GM06990 (cell line): ENCODE measurements around the gene IQSEC1.

Source experiments
- DNase-seq: peaks from one replicate; pipeline ENCODE4 v3.0.0-alpha.2; 2011; ENCODE audit not compliant: insufficient read length; ENCODE audit errors: extremely low read depth
- H3K27me3 ChIP-seq: replicated peaks from 2 replicates; pipeline ENCODE4 v1.6.0; 2011; ENCODE audit warnings: low read length; ENCODE audit not compliant: control insufficient read depth, insufficient read depth
- H3K36me3 ChIP-seq: 2 replicates; pipeline ENCODE4 v1.5.1; 2011; ENCODE audit warnings: low read length; ENCODE audit not compliant: control insufficient read depth, insufficient read depth
- H3K4me3 ChIP-seq: replicated peaks from 2 replicates; pipeline ENCODE4 v1.5.1; 2011; ENCODE audit warnings: low read depth, mild to moderate bottlenecking, control low read depth, low read length
- TF ChIP-seq, protein P1 (sequence below): IDR thresholded peaks from 2 replicates; pipeline ENCODE4 v1.5.1; 2011; ENCODE audit warnings: low read length, control low read depth, mild to moderate bottlenecking, inconsistent platforms; ENCODE audit not compliant: insufficient read depth, poor library complexity, severe bottlenecking

IQSEC1 gene

DNA sequence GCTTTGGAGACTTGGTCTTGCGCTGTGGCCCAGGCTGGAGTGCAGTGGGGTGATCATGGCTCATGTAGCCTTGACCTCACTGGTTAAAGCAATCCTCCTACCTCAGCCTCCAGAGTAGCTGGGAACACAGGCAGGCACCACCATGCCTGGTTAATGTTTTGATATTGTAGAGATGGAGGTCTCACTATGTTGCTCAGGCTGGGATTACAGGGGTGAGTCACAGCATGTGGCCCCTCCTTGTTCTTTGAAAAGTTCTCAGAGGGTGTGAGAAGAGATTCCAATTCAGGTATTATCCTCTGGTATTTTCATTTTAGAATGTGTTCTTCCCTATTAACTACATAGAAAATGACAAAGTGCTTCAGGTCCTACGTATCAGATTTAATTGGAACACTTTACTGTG, 180.0 kb downstream of the IQSEC1 start:
- Histone ChIP-seq H3K27me3 (no peaks in the 10 kb centered on the region), H3K36me3 (no peaks in the 10 kb centered on the region; the same call in 1 of the 2 replicates), H3K4me3 (no peak overlapping the region)
- no peak for DNase-seq
- TF ChIP-seq, protein P1, sequence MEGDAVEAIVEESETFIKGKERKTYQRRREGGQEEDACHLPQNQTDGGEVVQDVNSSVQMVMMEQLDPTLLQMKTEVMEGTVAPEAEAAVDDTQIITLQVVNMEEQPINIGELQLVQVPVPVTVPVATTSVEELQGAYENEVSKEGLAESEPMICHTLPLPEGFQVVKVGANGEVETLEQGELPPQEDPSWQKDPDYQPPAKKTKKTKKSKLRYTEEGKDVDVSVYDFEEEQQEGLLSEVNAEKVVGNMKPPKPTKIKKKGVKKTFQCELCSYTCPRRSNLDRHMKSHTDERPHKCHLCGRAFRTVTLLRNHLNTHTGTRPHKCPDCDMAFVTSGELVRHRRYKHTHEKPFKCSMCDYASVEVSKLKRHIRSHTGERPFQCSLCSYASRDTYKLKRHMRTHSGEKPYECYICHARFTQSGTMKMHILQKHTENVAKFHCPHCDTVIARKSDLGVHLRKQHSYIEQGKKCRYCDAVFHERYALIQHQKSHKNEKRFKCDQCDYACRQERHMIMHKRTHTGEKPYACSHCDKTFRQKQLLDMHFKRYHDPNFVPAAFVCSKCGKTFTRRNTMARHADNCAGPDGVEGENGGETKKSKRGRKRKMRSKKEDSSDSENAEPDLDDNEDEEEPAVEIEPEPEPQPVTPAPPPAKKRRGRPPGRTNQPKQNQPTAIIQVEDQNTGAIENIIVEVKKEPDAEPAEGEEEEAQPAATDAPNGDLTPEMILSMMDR, result no peak

DNA sequence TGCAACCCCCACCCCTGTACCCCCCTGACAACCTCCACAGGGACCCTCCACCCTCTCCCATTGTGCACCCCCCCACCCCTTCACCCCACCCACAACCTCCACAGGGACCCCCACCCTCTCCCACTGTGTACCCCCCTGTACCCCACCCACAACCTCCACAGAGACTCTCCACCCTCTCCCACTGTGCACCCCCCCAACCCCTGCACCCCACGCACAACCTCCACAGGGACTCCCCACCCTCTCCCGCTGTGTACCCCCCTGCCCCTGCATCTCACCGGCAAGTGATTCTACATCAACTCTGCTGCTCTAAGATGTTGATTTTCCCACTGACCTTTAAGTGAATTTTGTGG, 180.4 kb downstream of the IQSEC1 start:
- no peaks in the 10 kb centered on the region; the same call in 1 of the 2 replicates for H3K36me3 ChIP-seq
- DNase-seq, result no peak
- TF ChIP-seq, protein P1, result no peak
- no peaks in the 10 kb centered on the region for H3K27me3 ChIP-seq
- no peak overlapping the region for H3K4me3 ChIP-seq

DNA sequence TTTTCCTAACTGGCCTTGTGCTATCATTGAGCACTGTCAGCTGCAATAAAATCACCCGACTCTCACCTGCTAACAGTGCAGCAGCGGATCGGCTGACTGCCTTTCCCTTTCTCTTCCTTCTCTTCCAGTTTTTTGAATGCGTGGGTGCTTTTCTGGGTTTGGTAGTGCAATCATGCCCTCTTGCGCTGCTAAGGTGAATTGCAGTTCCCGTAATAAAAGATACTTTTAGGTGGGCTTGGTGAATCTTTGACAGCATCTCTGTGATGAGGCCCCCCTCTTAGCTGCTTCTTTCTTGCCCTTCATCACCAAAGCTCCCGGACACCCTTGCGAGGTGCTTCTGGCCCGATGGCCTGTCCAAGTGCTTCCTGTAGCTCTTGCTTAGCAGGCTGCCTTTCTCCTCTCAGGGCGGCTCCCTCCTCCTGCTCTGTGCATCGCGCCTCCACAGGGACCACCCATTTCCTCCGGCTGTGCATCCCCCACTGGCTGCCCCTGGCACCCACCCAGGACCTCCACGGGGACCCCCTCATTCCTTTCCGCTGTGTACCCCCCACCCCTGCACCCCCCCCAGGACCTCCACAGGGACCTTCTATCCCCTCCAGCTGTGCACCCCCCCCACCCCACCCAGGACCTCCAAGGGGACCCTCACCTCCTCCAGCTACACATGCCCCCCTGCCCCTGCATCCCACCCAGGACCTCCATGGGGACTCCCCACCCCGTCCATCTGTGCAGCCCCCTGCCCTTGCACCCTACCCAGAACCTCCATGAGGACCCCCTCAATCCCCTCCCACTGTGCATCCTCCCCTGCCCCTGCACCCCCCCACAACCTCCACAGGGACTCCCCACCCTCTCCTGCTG, 181.0 kb downstream of the IQSEC1 start:
- H3K4me3 ChIP-seq, result no peak overlapping the region

DNA sequence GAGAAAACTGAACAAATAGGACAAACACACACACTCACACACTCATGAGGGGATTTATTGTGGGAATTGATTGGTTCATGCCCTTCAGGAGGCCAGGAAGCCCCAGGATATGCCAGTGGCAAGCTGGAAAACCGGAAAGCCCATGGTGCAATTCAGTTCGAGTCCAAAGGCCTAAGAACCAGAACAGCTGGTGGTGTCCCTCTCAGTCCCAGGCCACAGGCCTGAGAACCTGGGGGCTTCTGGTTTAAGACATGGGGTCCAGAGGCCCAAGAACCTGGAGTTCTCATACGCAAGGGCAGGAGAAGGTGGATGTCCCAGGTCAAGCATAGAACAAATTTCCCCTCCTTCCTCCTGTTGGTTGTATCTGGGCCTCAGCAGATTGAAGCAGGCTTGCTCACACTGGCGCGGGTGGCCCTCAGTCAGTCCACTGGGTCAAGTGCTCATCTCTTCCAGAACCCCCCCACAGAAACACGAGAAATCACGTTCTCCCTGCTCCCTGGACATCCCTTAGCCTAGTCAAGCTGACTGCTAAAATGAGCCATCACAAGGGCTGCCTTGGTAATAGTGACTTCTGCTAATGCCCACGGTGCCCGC, 181.7 kb downstream of the IQSEC1 start:
- Histone ChIP-seq H3K4me3 (no peak overlapping the region), H3K36me3 (no peaks in the 10 kb centered on the region), H3K27me3 (no peaks in the 10 kb centered on the region)
- TF ChIP-seq, protein P1, result no peak
- DNase-seq, result no peak

More for the DNA sequence above, 181.0 kb downstream of the IQSEC1 start:
- TF ChIP-seq, protein P1, result peak; percentile 85
- no peaks in the 10 kb centered on the region; the same call in 1 of the 2 replicates for H3K36me3 ChIP-seq
- H3K27me3 ChIP-seq, result no peaks in the 10 kb centered on the region
- no peak for DNase-seq

DNA sequence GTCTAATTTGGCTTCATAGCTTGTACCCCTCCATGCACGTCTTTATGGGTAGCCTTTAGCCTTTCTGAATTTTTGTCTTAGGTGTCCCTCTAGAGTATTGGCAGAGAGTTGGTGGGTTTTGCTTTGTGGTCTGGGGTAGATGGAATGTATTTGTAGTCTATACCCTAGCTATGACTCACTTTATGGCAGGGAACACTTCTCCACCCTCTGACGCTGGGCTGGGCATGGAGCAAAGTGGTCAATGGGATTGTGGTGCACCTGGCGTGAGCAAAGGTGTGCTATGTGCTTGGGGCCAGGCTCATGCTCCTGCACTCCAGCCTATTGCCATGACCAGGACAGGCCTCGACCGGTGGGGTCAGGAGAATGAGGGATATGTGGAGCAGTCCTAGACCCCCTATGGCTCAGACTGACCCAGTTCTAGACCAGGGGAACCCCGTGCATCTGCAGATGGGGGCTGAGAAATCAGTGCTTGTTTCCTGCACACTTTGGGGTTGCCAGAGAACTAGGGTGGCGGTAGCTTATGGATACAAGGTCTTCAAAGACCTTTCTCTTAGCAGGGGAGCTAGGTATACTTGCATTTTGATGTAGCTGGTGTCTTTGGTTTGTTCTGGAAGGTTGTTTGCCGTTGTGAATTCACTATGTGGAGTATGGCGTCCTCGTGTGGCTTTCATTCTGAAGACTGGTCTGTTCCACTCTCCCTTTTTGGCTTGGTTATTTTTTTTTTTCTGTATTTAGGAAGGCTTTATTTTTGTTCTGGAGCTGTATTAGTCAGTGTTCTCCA, 182.4 kb downstream of the IQSEC1 start:
- Histone ChIP-seq H3K4me3 (no peak overlapping the region), H3K36me3 (no peaks in the 10 kb centered on the region), H3K27me3 (no peaks in the 10 kb centered on the region)
- TF ChIP-seq, protein P1, result no peak
- no peak for DNase-seq
